CD4-positive, alpha-beta T cell treated with Interleukin-12 subunit alpha and Interleukin-12 subunit beta, for 1 hour (primary cell): ENCODE data around the gene HNRNPAB.

ENCODE experiments used
- DNase-seq: peaks from one replicate; pipeline ENCODE4 v3.0.0-alpha.2; 2020

HNRNPAB gene

GRCh38 chr5:178232124-178232919, 28.0 kb downstream of the HNRNPAB start, which contains the start of gene PHYKPL:
Gene PHYKPL (minus strand): TSS chr5:178232802. CDS start chr5:178232550, 252 bp downstream.
- peak; percentile 67 for DNase-seq

GRCh38 chr5:178232920-178233429, 28.6 kb downstream of the HNRNPAB start:
- no peak for DNase-seq

GRCh38 chr5:178234121-178234749, 29.9 kb downstream of the HNRNPAB start:
- DNase-seq: no peak

- peak; percentile 76 for DNase-seq
These were observed 30.6 kb downstream of the HNRNPAB start for GRCh38 chr5:178234750-178235587.

GRCh38 chr5:178235588-178235974, 31.2 kb downstream of the HNRNPAB start:
- no peak for DNase-seq

GRCh38 chr5:178236126-178236525, 31.8 kb downstream of the HNRNPAB start:
- DNase-seq: no peak

GRCh38 chr5:178236679-178237078, 32.3 kb downstream of the HNRNPAB start:
- no peak for DNase-seq

GRCh38 chr5:178237431-178238312, 33.3 kb downstream of the HNRNPAB start:
- no peak for DNase-seq

GRCh38 chr5:178238313-178238635, 33.9 kb downstream of the HNRNPAB start:
- no peak for DNase-seq

- DNase-seq: peak; percentile 34
These were observed 34.6 kb downstream of the HNRNPAB start for GRCh38 chr5:178238711-178239592.

GRCh38 chr5:178239626-178240301, 35.4 kb downstream of the HNRNPAB start:
- DNase-seq: peak; percentile 36

- DNase-seq: no peak
These were observed 36.0 kb downstream of the HNRNPAB start for GRCh38 chr5:178240341-178240741.

GRCh38 chr5:178240766-178241165, 36.4 kb downstream of the HNRNPAB start:
- no peak for DNase-seq

GRCh38 chr5:178241231-178241663, 36.9 kb downstream of the HNRNPAB start:
- no peak for DNase-seq

- no peak for DNase-seq
These were observed 37.4 kb downstream of the HNRNPAB start for GRCh38 chr5:178241688-178242231.

- no peak for DNase-seq
These were observed 38.1 kb downstream of the HNRNPAB start for GRCh38 chr5:178242416-178242815.

- no peak for DNase-seq
These were observed 40.2 kb downstream of the HNRNPAB start for GRCh38 chr5:178244576-178244975.

GRCh38 chr5:178245389-178245788, 41.1 kb downstream of the HNRNPAB start:
- no peak for DNase-seq

- DNase-seq: no peak
These were observed 42.4 kb downstream of the HNRNPAB start for GRCh38 chr5:178246624-178247279.
